ENCODE results near the gene PTK7. TPM values are rescaled to one million over a fixed set of nuclear protein-coding genes. Genes with fewer than 3 reads are reported as not detected.
A peak's percentile ranks its signal among the peaks of the same experiment; 100 is the strongest.
"Not testable (repeated sequence)": the region's sequence is repeated elsewhere in the genome, so short reads cannot be mapped to it uniquely, and the experiment has no call there.

Gene PTK7
- total RNA-seq, 2 donors from 2014 or later = 2.8 to 7.8 TPM

DNA sequence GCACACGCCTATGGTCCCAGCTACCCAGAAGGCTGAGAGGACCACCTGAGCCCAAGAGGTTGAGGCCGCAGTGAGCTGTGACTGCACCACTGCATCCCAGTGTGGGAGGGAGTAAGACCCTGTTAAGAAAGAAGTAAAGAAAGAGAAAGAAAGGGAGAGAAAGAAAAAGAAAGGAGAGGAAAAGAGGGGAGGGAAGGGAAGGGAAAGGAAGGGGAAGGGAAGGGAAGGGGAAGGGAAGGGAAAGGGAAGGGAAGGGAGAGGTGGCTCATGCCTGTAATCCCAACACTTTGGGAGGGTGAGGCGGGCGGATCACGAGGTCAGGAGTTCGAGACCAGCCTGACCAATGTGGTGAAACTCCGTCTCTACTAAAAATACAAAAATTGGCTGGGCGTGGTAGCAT, 34.6 kb upstream of the PTK7 start:
- not testable (repeated sequence) for H3K27ac Mint-ChIP-seq; H3K9me3 Mint-ChIP-seq; H3K4me1 Mint-ChIP-seq (ENCODE audit: low read depth); ATAC-seq (replicated peaks in 1 of 2); H3K27me3 Mint-ChIP-seq (ENCODE audit: low read depth); H3K4me3 Mint-ChIP-seq; DNase-seq
- H3K36me3 Mint-ChIP-seq (ENCODE audit: insufficient read depth in 2 of 2) = peaks cover 0 to 11% of the 10 kb centered on the region in 2 donors

GRCh38 chr6:43043310-43043709, 32.8 kb upstream of the PTK7 start:
- Mint-ChIP-seq H3K36me3 (ENCODE audit: insufficient read depth in 2 of 2) (peaks cover 0 to 11% of the 10 kb centered on the region in 2 donors), H3K4me1 (ENCODE audit: low read depth) (no peaks in the 10 kb centered on the region), H3K27me3 (ENCODE audit: low read depth) (no peaks in the 10 kb centered on the region), H3K9me3 (no peaks in the 10 kb centered on the region), H3K27ac (no peak overlapping the region), H3K4me3 (no peak overlapping the region)
- DNase-seq (no peak), ATAC-seq (replicated peaks in 1 of 2) (no peak)

DNA sequence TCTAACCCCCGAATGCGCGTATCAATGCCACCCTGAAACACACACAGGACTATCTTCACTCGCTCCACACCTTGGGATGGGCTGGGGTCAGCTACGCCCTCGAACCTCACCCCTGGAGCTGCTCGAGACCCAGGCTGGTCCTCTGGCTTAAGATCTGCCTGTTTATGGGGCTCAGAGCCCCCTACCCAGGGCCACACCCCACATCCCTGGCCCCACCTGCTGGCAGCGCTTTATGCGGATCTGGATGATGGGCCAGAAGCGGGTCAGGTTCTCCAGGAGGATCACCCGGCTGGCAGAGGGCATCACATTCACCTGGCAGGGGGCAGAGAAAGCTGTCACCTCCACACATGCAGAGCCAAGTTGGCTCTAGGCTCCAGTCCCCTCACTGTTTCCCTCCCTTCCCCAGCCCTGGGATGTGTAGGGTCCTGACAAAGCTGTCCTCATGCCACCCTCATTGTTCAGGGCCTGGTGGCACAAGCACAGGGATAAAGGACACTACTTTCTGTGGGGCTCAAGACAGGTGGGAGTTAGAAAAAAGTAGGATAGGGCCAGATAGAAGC, 30.7 kb upstream of the PTK7 start:
- Mint-ChIP-seq H3K4me1 (ENCODE audit: low read depth) (peaks cover 7% of the 10 kb centered on the region), H3K4me3 (no peak overlapping the region), H3K27ac (no peak overlapping the region), H3K9me3 (no peaks in the 10 kb centered on the region), H3K27me3 (ENCODE audit: low read depth) (no peaks in the 10 kb centered on the region), H3K36me3 (ENCODE audit: insufficient read depth in 2 of 2) (peaks cover 0 to 17% of the 10 kb centered on the region in 2 donors)
- DNase-seq (no peak), ATAC-seq (replicated peaks in 1 of 2) (no peak)

- H3K36me3 Mint-ChIP-seq (ENCODE audit: insufficient read depth in 2 of 2) = peaks cover 0 to 16% of the 10 kb centered on the region in 2 donors
- no peak for DNase-seq
Observed at GRCh38 chr6:43047998-43048397, 28.1 kb upstream of the PTK7 start.

GRCh38 chr6:43050981-43051380, 25.1 kb upstream of the PTK7 start:
- Mint-ChIP-seq H3K4me3 (no peak overlapping the region), H3K27me3 (ENCODE audit: low read depth) (no peaks in the 10 kb centered on the region), H3K27ac (no peak overlapping the region), H3K9me3 (no peaks in the 10 kb centered on the region), H3K4me1 (ENCODE audit: low read depth) (peaks cover 48% of the 10 kb centered on the region), H3K36me3 (ENCODE audit: insufficient read depth in 2 of 2) (peaks cover 4 to 14% of the 10 kb centered on the region in 2 donors)
- no peak for ATAC-seq (replicated peaks in 1 of 2)
- no peak for DNase-seq

More at GRCh38 chr6:43047998-43048397, 28.1 kb upstream of the PTK7 start:
- Mint-ChIP-seq H3K27ac (no peak overlapping the region), H3K4me3 (no peak overlapping the region), H3K27me3 (ENCODE audit: low read depth) (no peaks in the 10 kb centered on the region), H3K9me3 (no peaks in the 10 kb centered on the region), H3K4me1 (ENCODE audit: low read depth) (peaks cover 31% of the 10 kb centered on the region)
- ATAC-seq (replicated peaks in 1 of 2) = no peak

DNA sequence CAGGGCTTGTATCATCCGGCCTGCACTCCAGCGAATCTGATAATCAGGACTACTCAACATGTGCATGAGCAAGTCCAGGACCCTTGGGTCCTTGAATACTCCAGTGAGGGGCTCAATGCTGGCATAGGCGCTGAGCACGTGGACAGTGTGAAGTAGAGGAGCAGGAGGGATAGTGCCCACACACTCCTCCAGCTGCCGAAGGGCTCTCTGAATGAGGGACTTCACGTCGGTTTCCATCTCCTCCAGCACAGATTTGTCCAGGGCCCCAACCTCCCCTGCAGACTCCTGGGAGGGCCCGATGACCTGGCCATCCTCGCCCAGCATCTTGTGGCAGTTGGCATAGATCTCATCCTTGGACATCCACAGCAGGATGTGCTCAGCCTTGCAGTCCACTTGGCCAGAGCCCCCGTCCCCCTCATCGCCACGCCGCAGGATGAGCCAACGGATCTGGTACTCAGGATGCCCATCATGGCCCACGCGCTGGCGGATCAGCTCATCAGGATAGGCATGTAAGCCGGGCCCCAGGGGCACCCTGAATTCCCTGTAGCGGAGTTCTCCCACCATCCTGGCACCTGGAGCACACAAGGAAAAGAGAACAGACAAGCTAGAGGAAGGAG, 23.8 kb upstream of the PTK7 start:
- H3K36me3 Mint-ChIP-seq (ENCODE audit: insufficient read depth in 2 of 2) = peaks cover 4 to 11% of the 10 kb centered on the region in 2 donors
- peak overlapping the region; percentile 96 to 99 for H3K4me3 Mint-ChIP-seq
- H3K4me1 Mint-ChIP-seq (ENCODE audit: low read depth) = peaks cover 50% of the 10 kb centered on the region
- H3K27ac Mint-ChIP-seq = peak overlapping the region; percentile 88
- DNase-seq (no peak), ATAC-seq (replicated peaks in 1 of 2) (no peak)
- H3K9me3 Mint-ChIP-seq = no peaks in the 10 kb centered on the region
- no peaks in the 10 kb centered on the region for H3K27me3 Mint-ChIP-seq (ENCODE audit: low read depth)

DNA sequence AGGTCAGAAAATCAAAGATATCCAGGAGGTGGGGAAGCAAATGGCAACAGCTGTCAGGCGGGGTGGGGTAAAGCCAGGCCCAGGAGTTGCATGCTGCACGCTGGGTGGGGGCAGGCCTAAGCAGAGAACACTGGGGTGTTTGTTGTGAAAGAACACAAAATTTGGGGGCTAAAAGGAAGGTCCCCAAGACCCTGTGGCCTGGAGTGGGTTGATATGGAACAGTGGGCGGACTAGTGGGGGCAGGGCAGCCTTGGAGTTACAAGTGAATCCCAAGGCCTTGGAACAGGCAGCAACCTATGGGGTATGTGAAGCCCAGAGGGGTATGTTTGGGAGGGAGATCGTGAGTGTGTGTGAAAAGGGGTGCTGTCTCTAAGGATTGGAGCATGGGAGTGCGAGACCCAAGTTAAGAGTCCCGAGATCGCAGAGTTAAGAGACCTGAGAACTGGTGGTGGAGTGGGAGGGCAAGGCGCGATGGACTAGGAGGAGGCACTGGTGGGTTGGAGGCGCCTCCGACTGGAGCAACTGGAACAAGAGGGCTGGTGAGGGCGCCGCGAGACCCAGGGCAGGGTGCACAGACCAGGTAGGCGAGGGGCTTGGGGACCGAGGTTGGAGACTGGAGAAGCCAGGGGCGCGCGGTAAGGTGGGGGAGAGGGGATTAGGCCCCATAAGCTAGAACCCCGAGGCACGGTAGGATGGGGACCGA, 23.1 kb upstream of the PTK7 start:
- peaks cover 55% of the 10 kb centered on the region for H3K4me1 Mint-ChIP-seq (ENCODE audit: low read depth)
- peak overlapping the region; percentile 96 to 99 for H3K4me3 Mint-ChIP-seq
- peak; percentile 23 to 35 for DNase-seq
- peak; percentile 10 to 11 for ATAC-seq (replicated peaks in 1 of 2)
- peak overlapping the region; percentile 88 for H3K27ac Mint-ChIP-seq
- peaks cover 4 to 11% of the 10 kb centered on the region in 2 donors for H3K36me3 Mint-ChIP-seq (ENCODE audit: insufficient read depth in 2 of 2)
- H3K27me3 Mint-ChIP-seq (ENCODE audit: low read depth) = no peaks in the 10 kb centered on the region
- no peaks in the 10 kb centered on the region for H3K9me3 Mint-ChIP-seq

GRCh38 chr6:43053545-43054205, 22.4 kb upstream of the PTK7 start, which contains the start of gene CUL7:
TSS of gene CUL7 (minus strand) at chr6:43053851. CDS start at chr6:43052788, 1,063 bp downstream.
- peak; percentile 95 to 96 for DNase-seq
- Mint-ChIP-seq H3K27ac (peak within 1 kb of the TSS; percentile 99), H3K4me1 (ENCODE audit: low read depth) (peaks cover 62% of the 10 kb centered on the region), H3K27me3 (ENCODE audit: low read depth) (no peaks in the 10 kb centered on the region), H3K9me3 (no peaks in the 10 kb centered on the region), H3K4me3 (peak within 1 kb of the TSS; percentile 96 to 99), H3K36me3 (ENCODE audit: insufficient read depth in 2 of 2) (peaks cover 4 to 11% of the 10 kb centered on the region in 2 donors)
- peak; percentile 99 to 100 for ATAC-seq (replicated peaks in 1 of 2)

- H3K36me3 Mint-ChIP-seq (ENCODE audit: insufficient read depth in 2 of 2) = peaks cover 4 to 10% of the 10 kb centered on the region in 2 donors
- H3K9me3 Mint-ChIP-seq = no peaks in the 10 kb centered on the region
- peak overlapping the region; percentile 99 for H3K27ac Mint-ChIP-seq
- ATAC-seq (replicated peaks in 1 of 2) (no peak), DNase-seq (no peak)
- no peaks in the 10 kb centered on the region for H3K27me3 Mint-ChIP-seq (ENCODE audit: low read depth)
- peak overlapping the region; percentile 96 to 99 for H3K4me3 Mint-ChIP-seq
- H3K4me1 Mint-ChIP-seq (ENCODE audit: low read depth) = peaks cover 65% of the 10 kb centered on the region
Observed at GRCh38 chr6:43054206-43054943, 21.7 kb upstream of the PTK7 start.

DNA sequence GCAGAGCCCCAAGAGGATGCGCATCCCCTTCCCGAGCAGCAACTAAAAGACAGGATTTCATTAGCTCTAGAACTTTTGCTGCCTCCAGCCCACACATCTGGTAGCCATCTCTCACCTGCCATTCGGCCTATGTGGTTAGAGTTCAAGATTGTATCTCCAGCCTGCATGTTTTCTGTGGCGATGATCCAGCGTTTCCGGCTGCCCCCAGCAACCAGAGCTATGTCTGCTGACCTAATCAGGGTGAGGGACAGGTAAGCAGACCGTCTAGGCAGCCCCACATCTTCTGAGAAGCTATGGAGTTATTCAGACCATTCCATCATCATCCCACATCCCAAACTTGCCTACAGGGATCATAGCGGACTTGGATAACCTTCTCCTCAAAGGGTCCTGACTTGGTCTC, 20.1 kb upstream of the PTK7 start:
- ATAC-seq (replicated peaks in 1 of 2) (no peak), DNase-seq (no peak)
- Mint-ChIP-seq H3K36me3 (ENCODE audit: insufficient read depth in 2 of 2) (peaks cover 4 to 5% of the 10 kb centered on the region in 2 donors), H3K9me3 (no peaks in the 10 kb centered on the region), H3K4me1 (ENCODE audit: low read depth) (peaks cover 66% of the 10 kb centered on the region), H3K27ac (no peak overlapping the region), H3K27me3 (ENCODE audit: low read depth) (no peaks in the 10 kb centered on the region), H3K4me3 (no peak overlapping the region)

DNA sequence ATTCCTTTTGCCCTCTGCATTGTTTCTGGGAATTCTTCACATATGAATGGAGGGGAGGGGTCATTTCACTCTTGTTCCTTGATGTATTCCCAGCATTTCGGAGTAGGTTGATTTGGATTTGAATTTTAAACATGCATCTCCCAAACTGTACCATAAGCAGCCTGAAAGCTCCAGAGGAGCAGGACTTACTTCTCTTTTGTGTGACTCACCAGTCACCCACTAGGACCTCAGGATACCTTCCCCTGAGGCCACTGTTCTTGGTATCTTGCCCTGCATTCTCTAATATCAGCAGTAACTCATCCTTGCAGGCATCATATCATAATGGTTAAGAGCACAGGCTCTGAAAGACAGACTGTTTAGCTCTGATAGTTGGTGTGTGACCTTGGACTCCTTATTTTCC, 17.6 kb upstream of the PTK7 start:
- H3K36me3 Mint-ChIP-seq (ENCODE audit: insufficient read depth in 2 of 2) = peaks cover 3% of the 10 kb centered on the region in 2 donors
- DNase-seq = no peak
- H3K27me3 Mint-ChIP-seq (ENCODE audit: low read depth) = no peaks in the 10 kb centered on the region
- peak overlapping the region; percentile 90 to 94 for H3K4me3 Mint-ChIP-seq
- no peak for ATAC-seq (replicated peaks in 1 of 2)
- no peaks in the 10 kb centered on the region for H3K9me3 Mint-ChIP-seq
- H3K27ac Mint-ChIP-seq = peak overlapping the region; percentile 96
- peaks cover 46% of the 10 kb centered on the region for H3K4me1 Mint-ChIP-seq (ENCODE audit: low read depth)

DNA sequence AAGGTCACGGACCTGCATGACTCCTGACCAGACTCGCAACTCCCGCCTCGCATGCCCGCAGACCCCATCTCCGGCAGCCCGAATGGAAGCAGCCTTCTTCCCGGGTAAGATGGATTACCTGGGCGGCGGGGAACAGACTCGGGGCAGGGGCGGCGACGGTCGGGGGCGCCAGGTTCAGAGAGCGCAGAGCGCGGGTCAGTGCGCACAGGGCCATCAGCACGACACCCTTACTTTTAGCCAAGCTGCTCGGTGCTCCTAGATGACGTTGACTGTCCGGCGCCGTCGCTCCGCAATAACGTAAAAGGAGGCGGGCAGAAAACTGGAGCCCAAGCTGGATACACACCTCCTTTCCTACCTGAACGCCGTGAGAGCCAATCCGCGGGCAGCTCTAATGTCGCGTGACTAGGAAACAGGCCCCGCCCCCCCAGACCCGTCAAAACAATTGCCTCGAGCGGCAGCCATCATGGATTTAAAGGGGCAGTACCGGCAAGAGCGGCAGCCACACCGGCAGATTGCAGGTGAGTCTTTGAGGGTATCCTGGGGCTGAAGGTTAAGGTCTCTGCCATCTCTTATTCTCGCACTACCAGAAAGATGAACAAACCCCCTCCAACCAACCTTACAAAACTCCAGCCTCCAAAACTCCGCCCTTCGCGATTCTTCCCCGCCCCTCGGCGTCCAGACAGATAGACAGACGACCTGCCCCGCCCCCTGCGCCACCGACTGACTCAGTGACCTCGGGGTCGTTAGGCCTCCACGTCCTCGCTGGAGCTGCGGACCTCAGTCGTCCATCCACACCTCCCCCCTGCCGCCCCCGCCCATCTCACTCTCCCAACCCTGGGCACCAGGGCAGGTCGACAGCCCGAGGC, 16.7 kb upstream of the PTK7 start, which contains the start of the genes KLC4 and MRPL2:
Gene KLC4, plus strand, starts transcription at position 464 of the 866 bp plus-strand sequence. CDS start 1,705 bp downstream, outside the sequence.
Gene MRPL2, minus strand, starts transcription at position 267 of the 866 bp plus-strand sequence. Its CDS starts 53 bp downstream, at position 214.
- Mint-ChIP-seq H3K27me3 (ENCODE audit: low read depth) (no peaks in the 10 kb centered on the region), H3K4me1 (ENCODE audit: low read depth) (peaks cover 46% of the 10 kb centered on the region), H3K4me3 (peak within 1 kb of the TSS; percentile 90 to 94), H3K27ac (peak within 1 kb of the TSS; percentile 96), H3K9me3 (no peaks in the 10 kb centered on the region), H3K36me3 (ENCODE audit: insufficient read depth in 2 of 2) (no peaks in the 10 kb centered on the region)
- ATAC-seq (replicated peaks in 1 of 2) (peak; percentile 96 to 97), DNase-seq (peak; percentile 94 to 97)

Measured in activated T-cell treated with anti-CD3 and anti-CD28 coated beads, Interleukin-2, amount 50 U/mL, for 72 hours (primary cell).